22Rv1 (cell line): ENCODE measurements around the gene NAV2.

Experiments
- ZFX ChIP-seq: fragments of 450-650 bp; IDR thresholded peaks from 2 replicates; pipeline ENCODE4 v1.6.1; 2017; ENCODE audit warnings: antibody characterized with exemption, borderline replicate concordance
- TF ChIP-seq, protein P1 (sequence below): fragments of 450-650 bp; IDR thresholded peaks from 2 replicates; pipeline ENCODE4 v1.5.1; 2017; ENCODE audit warnings: mild to moderate bottlenecking

DNA sequence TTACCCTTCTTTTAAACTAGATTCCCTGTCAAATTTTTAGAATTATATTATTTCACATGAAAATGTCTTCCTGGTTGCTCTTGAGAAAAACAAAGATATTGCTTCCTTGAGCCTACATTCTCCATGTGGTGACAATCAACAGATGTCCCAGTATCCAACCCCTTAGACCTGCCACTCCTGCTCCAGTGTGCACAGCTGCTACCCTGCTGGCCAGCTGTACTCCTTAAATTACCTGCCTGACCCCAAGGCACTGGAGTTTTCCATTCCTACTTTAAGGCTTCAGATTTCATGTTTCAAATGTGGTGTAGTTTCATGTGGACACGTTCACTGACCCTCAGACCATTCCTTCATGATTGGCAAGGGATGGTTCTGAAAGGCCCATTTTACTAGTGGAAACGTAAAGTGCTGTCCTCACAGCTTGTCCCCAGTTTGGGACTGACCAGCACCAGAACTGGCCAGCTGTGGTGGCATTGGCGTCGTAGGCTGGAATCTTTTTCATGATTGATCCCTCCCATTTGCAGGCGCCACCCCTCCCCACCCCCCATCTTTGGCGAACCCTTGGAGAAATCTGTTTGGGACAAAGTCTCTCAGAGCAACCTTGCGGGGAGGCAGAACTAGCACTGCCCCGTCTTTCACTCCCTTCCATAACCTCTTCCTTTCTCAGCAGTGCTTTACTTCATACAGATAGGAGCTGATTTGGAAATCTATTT is 324.1 kb downstream of the NAV2 start:
- TF ChIP-seq, protein P1, sequence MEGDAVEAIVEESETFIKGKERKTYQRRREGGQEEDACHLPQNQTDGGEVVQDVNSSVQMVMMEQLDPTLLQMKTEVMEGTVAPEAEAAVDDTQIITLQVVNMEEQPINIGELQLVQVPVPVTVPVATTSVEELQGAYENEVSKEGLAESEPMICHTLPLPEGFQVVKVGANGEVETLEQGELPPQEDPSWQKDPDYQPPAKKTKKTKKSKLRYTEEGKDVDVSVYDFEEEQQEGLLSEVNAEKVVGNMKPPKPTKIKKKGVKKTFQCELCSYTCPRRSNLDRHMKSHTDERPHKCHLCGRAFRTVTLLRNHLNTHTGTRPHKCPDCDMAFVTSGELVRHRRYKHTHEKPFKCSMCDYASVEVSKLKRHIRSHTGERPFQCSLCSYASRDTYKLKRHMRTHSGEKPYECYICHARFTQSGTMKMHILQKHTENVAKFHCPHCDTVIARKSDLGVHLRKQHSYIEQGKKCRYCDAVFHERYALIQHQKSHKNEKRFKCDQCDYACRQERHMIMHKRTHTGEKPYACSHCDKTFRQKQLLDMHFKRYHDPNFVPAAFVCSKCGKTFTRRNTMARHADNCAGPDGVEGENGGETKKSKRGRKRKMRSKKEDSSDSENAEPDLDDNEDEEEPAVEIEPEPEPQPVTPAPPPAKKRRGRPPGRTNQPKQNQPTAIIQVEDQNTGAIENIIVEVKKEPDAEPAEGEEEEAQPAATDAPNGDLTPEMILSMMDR, result no peak
- no peak for TF ChIP-seq ZFX
